GM19043 (cell line): Measurements from ENCODE around the gene ELF3.
"Not testable (repeated sequence)": the region's sequence is repeated elsewhere in the genome, so short reads cannot be mapped to it uniquely, and the experiment has no call there.

Experiments
- ATAC-seq: cut with Tn5 transposase; IDR thresholded peaks from one replicate; pipeline ENCODE4 v1.9.1; 2021; ENCODE audit warnings: low read depth; ENCODE audit not compliant: unreplicated experiment

The ELF3 gene

DNA sequence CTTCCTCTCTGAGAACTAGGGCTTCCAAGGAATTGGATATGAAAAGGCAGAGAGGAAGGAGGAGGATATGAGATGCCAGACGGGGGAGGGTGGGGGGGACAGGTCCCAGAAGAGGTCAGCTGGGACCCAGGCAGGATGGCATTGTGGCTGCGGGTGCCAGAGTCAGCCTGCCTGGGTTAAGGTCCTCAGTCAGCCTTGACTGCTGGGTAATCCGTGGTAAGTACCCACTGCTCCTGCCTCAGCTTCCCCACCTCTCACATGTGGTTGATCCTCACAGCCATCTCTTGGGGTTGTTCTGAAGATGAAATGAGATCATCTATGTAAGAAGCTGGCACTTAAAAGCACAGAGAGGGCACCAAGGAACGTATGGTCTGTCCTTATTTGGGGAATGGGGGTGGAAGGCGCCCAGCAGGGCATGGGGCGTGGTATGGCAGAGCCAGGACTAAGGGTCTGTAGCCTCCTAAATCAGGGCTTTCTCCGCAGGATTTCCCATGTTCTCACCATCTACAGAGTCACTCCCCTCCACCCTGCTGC, 23.8 kb downstream of the ELF3 start:
- ATAC-seq, result no peak

DNA sequence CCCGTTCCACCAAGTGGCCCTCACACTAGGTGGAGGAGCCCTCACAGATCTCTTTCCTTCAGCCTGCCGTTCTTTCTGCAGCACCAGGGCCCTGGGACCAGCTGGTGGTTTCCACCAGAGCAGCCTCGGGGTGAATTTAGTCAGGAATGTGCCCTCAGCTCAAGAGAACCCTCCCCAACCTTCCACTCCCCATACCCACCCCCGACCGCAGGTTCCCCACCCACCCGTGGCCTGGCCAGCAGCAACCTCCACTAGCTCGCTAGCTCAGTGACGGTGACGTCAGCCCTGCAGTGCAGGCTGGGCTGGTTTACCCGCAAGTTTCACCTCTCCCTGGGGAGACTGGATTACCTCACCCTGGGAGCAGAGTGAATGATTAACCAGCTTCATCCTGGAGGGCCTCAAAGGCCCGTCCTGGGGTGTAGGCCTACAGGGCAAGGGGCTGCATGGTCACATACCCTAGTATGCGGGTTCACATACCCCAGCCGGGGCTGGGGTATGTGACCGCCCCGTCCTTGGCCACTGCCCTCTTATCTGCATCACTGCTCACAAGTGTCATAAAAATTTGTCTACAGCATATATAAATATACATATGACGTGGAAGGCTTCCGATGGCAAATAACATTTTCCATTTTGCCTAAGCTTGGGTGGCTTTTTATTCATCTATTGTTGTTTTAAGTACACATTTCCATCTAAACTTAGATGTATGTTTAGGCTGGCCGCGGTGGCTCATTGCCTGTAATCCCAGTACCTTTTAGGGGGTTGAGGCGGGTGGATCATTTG, 24.5 kb downstream of the ELF3 start:
- ATAC-seq, result peak; percentile 53

DNA sequence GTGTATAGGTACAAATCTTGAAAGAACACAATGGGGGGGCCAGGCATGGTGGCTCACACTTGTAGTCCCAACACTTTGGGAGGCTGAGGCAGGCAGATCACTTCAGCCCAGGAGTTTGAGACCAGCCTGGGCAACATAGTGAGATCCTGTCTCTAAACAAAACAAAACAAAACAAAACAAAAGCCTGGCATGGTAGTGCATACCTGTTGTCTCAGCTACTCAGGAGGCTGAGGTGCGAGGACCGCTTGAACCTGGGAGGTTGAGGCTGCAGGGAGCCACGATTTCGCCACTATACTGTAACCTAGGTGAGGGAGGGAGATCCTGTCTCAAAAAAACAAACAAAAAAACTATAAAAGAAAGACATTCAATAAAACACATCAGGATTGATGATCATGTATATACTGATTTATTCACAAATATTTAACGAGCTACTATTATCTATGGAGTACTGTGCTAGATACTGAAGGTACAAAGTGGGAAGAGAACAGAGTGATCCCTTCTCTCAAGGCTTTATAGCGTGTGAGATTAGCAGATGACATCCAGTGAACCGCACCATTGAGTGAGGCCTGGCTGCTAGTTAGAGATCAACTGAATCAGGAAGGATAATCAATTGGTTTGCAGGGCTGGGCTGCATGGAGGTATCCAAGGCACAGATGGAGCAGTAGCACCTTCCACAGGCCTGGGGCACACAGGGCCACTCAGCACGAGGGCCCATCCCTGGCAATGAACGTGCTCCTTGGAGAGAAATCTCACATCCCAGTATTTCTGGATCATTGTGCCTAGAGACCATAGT, 26.4 kb downstream of the ELF3 start:
- no peak for ATAC-seq

DNA sequence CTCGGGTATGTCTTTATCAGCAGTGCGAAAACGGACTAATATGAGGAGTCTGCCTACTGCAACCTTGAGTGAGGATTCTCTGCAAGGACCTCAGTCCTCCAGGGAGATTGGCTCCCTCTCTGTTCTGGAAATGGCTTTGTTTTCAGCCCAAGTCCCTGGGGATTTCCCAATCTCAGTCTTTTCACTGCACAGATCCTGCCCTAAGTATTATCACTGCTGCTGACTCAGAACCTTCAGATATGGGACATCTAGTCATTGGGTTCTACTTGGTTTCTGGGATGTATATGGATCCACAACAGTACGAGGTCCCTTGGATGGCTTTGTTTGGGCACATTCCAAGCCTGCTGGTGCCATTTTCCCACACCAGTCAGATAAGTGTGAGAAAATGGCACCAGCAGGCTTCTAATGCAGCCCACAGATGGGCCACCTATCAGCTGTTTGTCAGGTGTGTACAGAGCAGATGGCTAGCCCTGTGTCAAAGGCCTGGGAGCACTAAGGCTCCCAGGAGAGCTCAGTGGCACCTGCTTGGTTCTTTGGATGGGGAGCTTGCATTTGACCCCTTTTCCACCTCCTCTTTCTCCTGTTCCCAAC, 27.4 kb downstream of the ELF3 start:
- ATAC-seq, result no peak

DNA sequence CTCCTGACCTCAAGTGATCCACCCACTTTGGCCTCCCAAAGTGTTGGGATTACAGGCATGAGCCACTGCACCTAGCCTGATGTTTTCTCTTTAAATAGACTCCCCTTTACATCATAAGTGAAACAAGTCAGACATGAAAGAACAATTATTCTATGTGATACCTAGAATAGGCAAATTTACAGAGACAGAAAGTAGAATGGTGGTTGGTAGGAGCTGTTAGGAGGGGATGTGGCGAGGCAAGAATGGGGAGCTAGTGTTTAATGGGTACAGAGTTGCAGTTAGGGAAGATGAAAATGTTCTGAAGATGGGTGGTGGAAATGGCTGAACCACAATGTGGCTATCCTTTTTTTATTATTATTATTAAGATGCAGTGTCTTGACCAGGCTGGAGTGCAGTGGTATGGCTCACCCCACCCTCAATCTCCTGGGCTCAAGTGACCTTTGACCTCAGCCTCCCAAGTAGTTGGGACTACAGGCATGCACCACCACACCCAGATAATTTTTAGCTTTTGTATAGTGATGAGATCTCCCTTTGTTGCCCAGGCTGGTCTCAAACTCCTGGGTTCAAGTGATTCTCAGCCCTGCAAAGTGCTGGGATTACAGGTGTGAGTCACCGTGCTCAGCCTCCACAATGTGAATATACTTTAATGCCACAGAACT, 28.4 kb downstream of the ELF3 start:
- no peak for ATAC-seq

DNA sequence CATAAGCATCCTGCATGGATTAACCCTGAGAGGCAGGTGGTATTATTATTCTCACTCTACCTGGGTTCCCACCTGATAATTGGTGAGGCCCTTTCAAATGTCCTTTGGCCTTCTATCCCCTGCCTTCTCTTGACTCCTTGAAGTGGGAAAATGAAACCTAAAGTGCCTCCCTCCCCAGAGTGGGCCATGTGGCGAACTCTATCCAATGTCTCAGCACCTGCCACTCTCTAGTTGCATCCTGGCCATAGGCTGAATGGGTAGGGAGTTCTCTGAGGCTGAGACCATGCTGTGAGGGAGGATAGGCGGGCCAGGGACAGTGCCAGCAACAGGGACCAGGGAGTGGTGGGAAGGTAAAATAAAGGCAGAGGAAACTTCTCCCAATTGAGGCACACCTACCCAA, 35.3 kb downstream of the ELF3 start:
- no peak for ATAC-seq

DNA sequence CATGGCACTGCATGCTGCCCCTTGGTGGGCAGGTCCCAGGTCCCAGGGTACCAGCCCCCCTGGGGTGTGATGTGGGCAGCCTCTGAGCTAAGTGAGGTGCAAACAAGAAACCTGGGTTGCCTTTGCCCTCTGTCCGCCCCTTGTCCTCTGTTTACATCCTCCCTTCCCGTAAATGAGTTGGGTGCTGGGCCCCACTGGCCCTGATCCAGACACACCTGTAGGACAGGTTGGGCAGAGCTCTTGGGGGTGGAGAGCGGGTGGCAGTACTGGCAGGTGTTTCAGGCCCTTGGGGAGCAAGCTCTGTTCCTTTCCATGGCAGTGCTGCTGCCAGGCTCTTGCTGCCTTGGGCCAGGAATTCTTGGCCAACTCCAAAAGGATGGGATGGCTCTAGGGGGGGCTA, 35.8 kb downstream of the ELF3 start:
- no peak for ATAC-seq

DNA sequence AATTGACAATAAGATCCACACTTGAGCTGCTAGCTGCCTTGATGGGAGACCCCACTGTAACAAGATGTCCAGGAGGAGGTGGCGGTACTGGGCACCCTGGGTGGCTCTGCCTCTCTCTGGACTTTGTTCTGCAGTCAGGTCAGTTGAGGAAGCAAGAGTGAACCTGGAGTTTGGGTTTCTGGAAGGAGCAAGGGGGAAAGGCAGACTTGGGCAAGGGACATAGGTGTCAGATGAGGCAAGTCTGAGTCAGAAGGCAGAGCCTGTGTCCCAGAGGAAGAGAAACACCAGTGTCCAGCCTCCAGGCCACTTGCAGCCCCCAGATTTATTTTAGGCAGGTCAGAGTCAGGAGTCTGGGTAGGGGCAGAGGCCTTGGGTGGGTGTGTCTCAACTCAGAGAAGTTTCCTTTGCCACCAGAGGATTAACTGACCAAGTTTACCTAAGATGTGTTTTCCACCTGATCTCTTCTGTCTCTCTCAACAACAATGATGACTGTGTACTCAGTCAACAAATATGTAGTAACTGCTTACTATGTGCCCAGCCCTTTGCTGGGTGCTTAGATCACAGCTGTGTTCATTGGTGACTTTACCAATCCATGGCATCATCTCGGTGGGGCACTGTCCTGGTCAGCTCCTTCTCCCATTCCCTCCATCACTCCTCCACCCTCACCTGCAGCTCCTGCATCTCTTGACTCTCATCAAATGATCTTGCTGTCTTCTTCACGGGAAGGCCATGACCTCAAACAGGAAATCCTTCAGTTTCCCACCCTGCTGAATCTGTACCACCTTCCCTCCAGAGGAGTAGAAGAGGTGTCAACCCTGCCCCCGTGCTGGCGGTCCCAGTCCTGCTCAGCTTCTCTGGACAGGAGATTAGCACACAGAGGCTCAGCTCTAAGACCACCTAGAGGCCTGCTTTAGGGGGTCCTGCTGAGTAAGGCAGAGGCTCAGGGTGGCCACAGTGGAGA, 36.6 kb downstream of the ELF3 start:
- no peak for ATAC-seq

DNA sequence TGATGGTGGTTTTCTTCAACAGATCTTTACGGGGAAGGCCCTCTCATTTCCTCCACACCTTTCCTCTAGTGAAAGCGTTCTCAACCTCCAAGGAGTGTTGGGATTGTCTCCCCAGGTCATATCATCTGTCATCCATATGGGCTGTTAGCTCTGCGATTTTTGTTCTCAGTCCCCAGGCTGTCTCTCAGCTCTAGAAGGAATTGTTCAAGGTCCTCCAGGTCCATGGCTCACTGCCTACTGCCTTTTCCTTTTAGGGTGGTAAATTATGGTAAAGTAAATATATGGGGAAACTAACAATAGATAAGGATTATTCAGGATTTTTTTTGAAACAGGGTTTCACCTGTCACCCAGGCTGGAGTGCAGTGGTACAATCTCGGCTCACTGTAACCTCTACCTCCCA, 37.6 kb downstream of the ELF3 start:
- no peak for ATAC-seq

DNA sequence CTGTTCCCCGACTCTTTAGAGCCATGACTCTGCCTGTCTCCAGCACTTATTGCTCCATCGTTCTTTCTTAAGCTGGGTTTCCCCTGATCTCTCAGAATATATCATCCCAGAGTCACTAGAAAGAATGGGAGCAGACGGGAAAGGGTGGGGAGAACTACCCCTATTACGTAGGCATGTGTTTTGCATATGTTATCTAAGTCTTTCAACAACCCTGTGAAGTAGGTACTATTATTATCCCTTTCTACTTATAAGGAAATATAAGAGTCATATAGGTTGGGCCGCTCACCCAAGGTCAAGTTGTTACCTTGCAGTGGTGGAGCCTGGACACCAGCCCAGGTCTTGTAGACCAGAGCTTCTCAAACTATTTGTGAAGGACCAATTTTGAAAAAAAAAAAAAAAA, 38.7 kb downstream of the ELF3 start:
- no peak for ATAC-seq

DNA sequence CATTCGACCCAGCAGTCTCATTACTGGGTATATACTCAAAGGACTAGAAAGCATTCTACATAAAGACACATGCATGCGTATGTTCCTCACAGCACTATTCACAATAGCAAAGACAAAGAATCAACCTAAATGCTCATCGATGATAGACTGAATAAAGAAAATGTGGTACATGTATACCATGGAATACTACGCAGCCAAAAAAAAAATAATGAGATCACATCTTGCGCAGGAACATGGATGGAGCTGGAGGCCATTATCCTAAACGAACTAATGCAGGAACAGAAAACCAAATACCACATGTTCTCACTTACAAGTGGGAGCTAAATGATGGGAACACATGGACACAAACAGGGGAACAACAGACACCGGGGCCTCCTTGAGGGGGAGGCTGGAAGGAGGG, 43.7 kb downstream of the ELF3 start:
- ATAC-seq, result no peak

DNA sequence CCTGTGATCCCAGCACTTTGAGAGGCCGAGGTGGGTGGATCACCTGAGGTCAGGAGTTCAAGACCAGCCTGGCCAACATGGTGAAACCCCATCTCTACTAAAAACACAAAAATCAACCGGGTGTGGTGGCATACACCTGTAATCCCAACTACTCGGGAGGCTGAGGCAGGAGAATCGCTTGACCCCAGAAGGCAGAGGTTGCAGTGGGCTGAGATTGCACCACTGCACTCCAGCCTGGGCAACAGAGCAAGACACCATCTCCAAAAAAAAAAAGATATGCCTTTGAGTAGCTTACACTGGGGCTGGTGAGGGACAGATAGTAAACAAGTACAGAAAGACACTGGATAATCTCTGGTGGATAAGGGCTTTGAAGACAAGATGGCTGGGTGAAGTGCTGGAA, 44.3 kb downstream of the ELF3 start:
- not testable (repeated sequence) for ATAC-seq

DNA sequence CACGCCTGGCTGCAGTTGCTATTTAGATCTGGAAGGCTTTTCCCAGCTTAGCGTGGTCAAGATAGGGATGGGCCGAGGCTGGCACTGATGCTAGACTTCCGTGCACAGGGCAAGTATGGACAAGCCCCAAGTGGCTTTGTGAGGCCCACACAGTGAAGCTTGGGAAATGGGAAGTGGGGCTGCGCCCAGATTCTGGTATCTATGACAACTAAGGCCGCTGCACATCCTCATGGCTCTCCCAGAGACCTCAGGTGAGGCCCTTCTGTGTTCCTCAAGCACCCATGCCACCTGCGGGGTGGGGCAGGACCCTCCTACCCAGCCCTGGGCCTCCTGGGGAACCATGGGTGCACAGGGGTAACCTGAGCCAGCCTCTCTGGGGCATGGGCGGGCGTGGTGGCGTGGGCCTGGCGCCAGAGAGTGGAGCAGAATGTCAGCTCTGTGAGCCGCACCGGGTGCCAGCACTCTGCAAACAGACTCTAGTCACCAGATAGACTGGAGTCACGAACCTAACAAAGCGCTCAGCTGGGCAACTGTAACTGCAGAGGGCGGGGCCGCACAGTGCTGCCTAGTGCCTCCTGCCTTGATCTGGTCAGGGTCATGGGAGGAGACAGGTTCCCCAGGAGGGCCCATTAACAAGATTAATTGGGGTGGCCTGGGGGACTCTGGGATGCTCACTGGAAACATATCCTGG, 46.4 kb downstream of the ELF3 start:
- no peak for ATAC-seq

DNA sequence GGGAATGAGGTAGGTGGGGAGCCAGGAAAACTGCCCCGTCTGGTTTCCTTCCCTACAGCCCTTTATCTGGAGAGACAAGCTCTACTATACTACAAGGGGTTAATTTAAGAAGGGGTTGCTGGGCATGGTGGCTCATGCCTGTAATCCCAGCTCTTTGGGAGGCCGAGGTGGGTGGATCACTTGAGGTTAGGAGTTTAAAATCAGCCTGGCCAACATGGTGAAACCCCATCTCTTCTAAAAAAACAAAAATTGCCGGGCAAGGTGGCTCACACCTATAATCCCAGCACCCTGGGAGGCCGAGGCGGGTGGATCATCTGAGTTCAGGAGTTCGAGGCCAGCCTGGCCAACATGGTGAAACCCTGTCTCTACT, 46.9 kb downstream of the ELF3 start:
- not testable (repeated sequence) for ATAC-seq

DNA sequence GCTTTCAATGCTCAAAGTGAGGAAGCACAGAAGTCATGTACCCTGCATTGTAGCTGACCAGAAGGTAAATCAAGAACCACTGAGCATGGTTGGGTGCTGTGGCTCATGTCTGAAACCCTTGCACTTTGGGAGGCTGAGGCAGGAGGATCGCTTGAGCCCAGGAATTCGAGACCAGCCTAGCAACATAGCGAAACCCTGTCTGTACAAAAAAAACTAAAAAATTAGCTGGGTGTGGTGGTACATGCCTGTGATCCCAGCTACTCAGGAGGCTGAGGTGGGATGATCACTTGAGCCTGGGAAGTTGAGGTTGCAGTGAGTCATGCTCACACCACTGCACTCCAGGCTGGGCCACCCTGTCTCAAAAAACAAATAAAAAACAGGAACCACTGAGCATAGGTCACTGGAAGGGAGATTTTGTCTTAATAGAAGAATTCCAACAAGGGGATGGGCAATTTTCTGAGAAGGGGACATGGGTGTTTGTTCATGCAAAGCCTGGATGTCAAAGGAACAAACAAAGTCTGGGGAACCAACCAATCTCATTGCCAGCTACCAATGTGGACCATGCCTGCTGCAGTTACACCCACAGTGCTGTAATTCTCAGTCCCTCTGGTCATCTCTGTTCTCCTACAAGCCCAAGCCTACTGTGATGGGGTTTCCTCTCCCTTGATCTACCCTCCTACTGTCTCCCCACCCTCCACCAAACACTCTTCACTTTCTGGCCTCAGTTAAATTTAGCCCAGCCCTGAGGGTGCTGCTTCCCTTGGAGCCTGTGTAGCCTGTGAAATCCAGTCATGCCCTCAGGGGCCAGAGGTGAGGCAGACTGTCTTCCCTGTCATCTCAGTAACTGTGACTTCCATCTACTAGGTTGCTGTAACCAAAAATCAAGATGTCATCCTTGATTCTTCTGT, 47.9 kb downstream of the ELF3 start:
- ATAC-seq, result no peak

DNA sequence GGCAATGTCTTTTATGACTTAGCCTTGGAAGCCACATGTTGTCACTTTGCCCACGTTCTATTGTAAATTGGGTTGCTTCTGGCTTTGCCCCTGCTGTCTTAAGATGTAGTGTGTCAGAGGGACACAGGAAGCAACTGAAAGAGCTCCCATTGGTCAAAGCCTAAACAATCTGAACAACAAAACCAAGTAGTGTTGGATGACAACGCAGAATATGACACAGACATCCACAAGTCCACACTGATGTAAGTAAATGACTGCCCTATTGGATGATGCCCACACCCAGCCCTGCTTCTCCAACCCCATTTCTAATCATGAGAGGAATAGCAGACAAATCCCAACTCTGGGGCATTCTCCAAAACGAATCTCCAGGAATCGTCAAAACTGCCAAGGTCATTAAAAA, 50.7 kb downstream of the ELF3 start:
- no peak for ATAC-seq

DNA sequence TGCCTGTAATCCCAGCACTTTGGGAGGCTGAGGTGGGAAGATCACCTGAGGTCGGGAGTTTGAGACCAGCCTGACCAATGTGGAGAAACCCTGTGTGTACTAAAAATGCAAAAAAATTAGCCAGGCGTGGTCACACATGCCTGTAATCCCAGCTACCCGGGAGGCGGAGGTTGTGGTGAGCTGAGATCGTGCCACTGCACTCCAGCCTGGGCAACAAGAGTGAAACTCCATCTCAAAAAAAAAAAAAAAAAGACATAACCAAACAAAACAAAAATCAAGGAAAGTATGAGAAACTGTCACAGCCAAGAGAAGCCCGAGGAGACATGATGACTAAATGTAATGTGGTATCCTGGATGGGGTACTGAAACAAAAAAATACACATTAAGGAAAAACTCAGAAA, 51.4 kb downstream of the ELF3 start:
- ATAC-seq, result not testable (repeated sequence)

DNA sequence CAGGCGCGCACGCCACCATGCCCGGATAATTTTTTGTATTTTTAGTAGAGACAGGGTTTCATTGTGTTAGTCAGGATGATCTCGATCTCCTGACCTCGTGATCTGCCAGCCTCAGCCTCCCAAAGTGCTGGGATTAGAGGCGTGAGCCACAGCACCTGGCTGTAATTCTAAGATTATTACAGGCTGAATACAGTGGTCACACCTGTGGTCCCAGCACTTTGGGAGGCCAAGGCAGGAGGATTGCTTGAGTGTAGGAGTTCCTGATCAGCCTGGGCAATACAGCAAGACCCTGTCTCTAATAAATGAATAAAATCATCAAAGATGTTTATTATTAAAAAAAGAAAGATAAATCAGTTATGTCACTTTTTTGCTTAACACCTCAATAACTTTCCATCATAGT, 52.2 kb downstream of the ELF3 start:
- ATAC-seq, result not testable (repeated sequence)
